ENCODE data around the gene ARHGEF12.

Gene ARHGEF12
- 29.0 to 120 (median 95.7) reads per million in 4 experiments for total RNA-seq

GRCh38 chr11:120335908-120336640 lies at the start of gene ARHGEF12:
ARHGEF12 (plus strand) TSS chr11:120336413; CDS start chr11:120337244, 831 bp downstream.
- DNase-seq, result peak; percentile 30

- no peak for DNase-seq
Observed at GRCh38 chr11:120288021-120288420, 48.2 kb upstream of the ARHGEF12 start.

GRCh38 chr11:120289426-120289825 lies 46.8 kb upstream of the ARHGEF12 start:
- DNase-seq, result no peak

- no peak for DNase-seq
Observed at GRCh38 chr11:120290956-120291355, 45.3 kb upstream of the ARHGEF12 start.

- DNase-seq, result no peak
Observed at GRCh38 chr11:120293038-120293800, 43.0 kb upstream of the ARHGEF12 start.

- no peak for DNase-seq
Observed at GRCh38 chr11:120294096-120294495, 42.1 kb upstream of the ARHGEF12 start.

GRCh38 chr11:120295099-120295498 lies 41.1 kb upstream of the ARHGEF12 start:
- no peak for DNase-seq

- no peak for DNase-seq
Observed at GRCh38 chr11:120296554-120296953, 39.7 kb upstream of the ARHGEF12 start.

GRCh38 chr11:120298461-120298860 lies 37.8 kb upstream of the ARHGEF12 start:
- no peak for DNase-seq

GRCh38 chr11:120302001-120302805 lies 34.0 kb upstream of the ARHGEF12 start:
- DNase-seq, result no peak

- peak; percentile 16 for DNase-seq
Observed at GRCh38 chr11:120303004-120303637, 33.1 kb upstream of the ARHGEF12 start.

GRCh38 chr11:120304526-120304925 lies 31.7 kb upstream of the ARHGEF12 start:
- DNase-seq, result no peak

GRCh38 chr11:120305286-120305685 lies 30.9 kb upstream of the ARHGEF12 start:
- DNase-seq, result no peak

GRCh38 chr11:120306519-120307242 lies 29.5 kb upstream of the ARHGEF12 start:
- no peak for DNase-seq

- no peak for DNase-seq
Observed at GRCh38 chr11:120307476-120307875, 28.7 kb upstream of the ARHGEF12 start.

GRCh38 chr11:120308081-120308480 lies 28.1 kb upstream of the ARHGEF12 start:
- no peak for DNase-seq

- DNase-seq, result no peak
Observed at GRCh38 chr11:120310870-120311269, 25.3 kb upstream of the ARHGEF12 start.

GRCh38 chr11:120314861-120315260 lies 21.4 kb upstream of the ARHGEF12 start:
- DNase-seq, result no peak

GRCh38 chr11:120316880-120317688 lies 19.1 kb upstream of the ARHGEF12 start:
- DNase-seq, result no peak

- no peak for DNase-seq
Observed at GRCh38 chr11:120317689-120318480, 18.3 kb upstream of the ARHGEF12 start.

Measured in effector CD8-positive, alpha-beta T cell (primary cell).